Naive thymus-derived CD4-positive, alpha-beta T cell (primary cell): Measurements from ENCODE around the gene NDUFAB1. TPM values are rescaled to one million over a fixed set of nuclear protein-coding genes. Genes with fewer than 3 reads are reported as not detected.
"Not testable (repeated sequence)": the region's sequence is repeated elsewhere in the genome, so short reads cannot be mapped to it uniquely, and the experiment has no call there.

Experiments used
- ATAC-seq: fragments of 150-1000 bp; cut with Tn5 transposase; 2 replicates; pipeline ENCODE4 v1.10.0; 2021; ENCODE audit warnings: mild to moderate bottlenecking, moderate library complexity
- CTCF ChIA-PET: fragments of 350-600 bp; sonication (Branson Sonifier 250); formaldehyde crosslinking; loops from one replicate; lab custom pipeline; 2021; ENCODE audit warnings: antibody characterized with exemption; lab: Charles Lee
- POLR2A ChIA-PET: fragments of 350-600 bp; sonication (Branson Sonifier 250); formaldehyde crosslinking; loops from one replicate; lab custom pipeline; 2021; ENCODE audit warnings: antibody characterized with exemption, inconsistent platforms; lab: Charles Lee
- DNase-seq, 9 donors: peaks; one replicate each; pipeline versions ENCODE4 v3.0.0 to v3.0.0-alpha.2; 2020 to 2022; ENCODE audit warnings: mixed read lengths in 1 of 9
- H3K27ac ChIP-seq: one replicate; pipeline ENCODE4 v1.7.0; 2013; ENCODE audit warnings: mild to moderate bottlenecking, low read depth, low read length, moderate library complexity
- H3K27me3 ChIP-seq, 2 donors: one replicate each; pipeline ENCODE4 v1.7.0; 2013; ENCODE audit warnings: low read length in 2 of 2, mild to moderate bottlenecking in 2 of 2, moderate library complexity in 2 of 2; ENCODE audit not compliant: control insufficient read depth in 2 of 2, insufficient read depth in 2 of 2
- H3K36me3 ChIP-seq, 3 experiments: 1 replicate in 2 of 3; 2 replicates in 1 of 3; pipeline ENCODE4 v1.7.0; 2013; ENCODE audit warnings: low read length in 3 of 3, mild to moderate bottlenecking in 3 of 3, moderate library complexity in 1 of 3; ENCODE audit not compliant: insufficient read depth in 3 of 3, control insufficient read depth in 2 of 3
- H3K4me1 ChIP-seq, 2 donors: one replicate each; pipeline ENCODE4 v1.7.0; 2013; ENCODE audit warnings: low read length in 2 of 2, mild to moderate bottlenecking in 2 of 2, moderate library complexity in 1 of 2; ENCODE audit not compliant: control insufficient read depth in 2 of 2, insufficient read depth in 2 of 2
- H3K4me3 ChIP-seq: 2 replicates; pipeline ENCODE4 v1.7.0; 2013; ENCODE audit warnings: mild to moderate bottlenecking, low read length
- H3K9me3 ChIP-seq, 3 experiments: 1 replicate in 2 of 3; 2 replicates in 1 of 3; pipeline ENCODE4 v1.7.0; 2013; ENCODE audit warnings: low read length in 3 of 3; ENCODE audit not compliant: control insufficient read depth in 2 of 3
- H3K27ac Mint-ChIP-seq, 9 donors: one replicate each; pipeline ENCODE4 v1.8.0; 2020 to 2022; ENCODE audit warnings: mixed read lengths in 9 of 9, mild to moderate bottlenecking in 8 of 9, moderate library complexity in 5 of 9, inconsistent platforms in 2 of 9
- H3K27me3 Mint-ChIP-seq, 5 donors: one replicate each; pipeline ENCODE4 v1.8.0; 2021 to 2022; ENCODE audit warnings: mixed read lengths in 5 of 5, mild to moderate bottlenecking in 1 of 5
- H3K36me3 Mint-ChIP-seq, 5 donors: one replicate each; pipeline ENCODE4 v1.8.0; 2020 to 2022; ENCODE audit warnings: mixed read lengths in 5 of 5, mild to moderate bottlenecking in 3 of 5, inconsistent platforms in 1 of 5
- H3K4me1 Mint-ChIP-seq, 7 donors: one replicate each; pipeline ENCODE4 v1.8.0; 2020 to 2022; ENCODE audit warnings: mixed read lengths in 7 of 7, mild to moderate bottlenecking in 3 of 7, inconsistent platforms in 1 of 7
- H3K4me3 Mint-ChIP-seq, 10 donors: one replicate each; pipeline ENCODE4 v1.8.0; 2020 to 2022; ENCODE audit warnings: mild to moderate bottlenecking in 10 of 10, mixed read lengths in 10 of 10, moderate library complexity in 6 of 10, inconsistent platforms in 2 of 10
- H3K9me3 Mint-ChIP-seq, 11 donors: one replicate each; pipeline ENCODE4 v1.8.0; 2020 to 2022; ENCODE audit warnings: mixed read lengths in 11 of 11, mild to moderate bottlenecking in 4 of 11, inconsistent platforms in 1 of 11, moderate library complexity in 1 of 11
- intact Hi-C, 2 donors: fragments of 100-400 bp; cut with micrococcal nuclease; formaldehyde crosslinking; loops; one replicate each; pipeline ENCODE4 v1.15.1; 2023
- polyA plus RNA-seq, 2 donors: library from polyadenylated mRNA; unstranded; fragments of 300-500 nt; fragmentation: Illumina TruSeq; gene quantifications; one replicate each; pipeline ENCODE4 v1.2.3, GENCODE V29; 2021
- total RNA-seq, 6 experiments: library from RNA in 5 of 6; stranded (reverse) in 5 of 6; gene quantifications; 1 replicate in 5 of 6; 2 replicates in 1 of 6; pipeline ENCODE4 v1.2.3 and lab custom pipeline; 2021 to 2026

Gene NDUFAB1
- total and polyA plus RNA-seq, 7 experiments from 2014 or later = 24.2 to 209 (median 39.9) TPM

DNA sequence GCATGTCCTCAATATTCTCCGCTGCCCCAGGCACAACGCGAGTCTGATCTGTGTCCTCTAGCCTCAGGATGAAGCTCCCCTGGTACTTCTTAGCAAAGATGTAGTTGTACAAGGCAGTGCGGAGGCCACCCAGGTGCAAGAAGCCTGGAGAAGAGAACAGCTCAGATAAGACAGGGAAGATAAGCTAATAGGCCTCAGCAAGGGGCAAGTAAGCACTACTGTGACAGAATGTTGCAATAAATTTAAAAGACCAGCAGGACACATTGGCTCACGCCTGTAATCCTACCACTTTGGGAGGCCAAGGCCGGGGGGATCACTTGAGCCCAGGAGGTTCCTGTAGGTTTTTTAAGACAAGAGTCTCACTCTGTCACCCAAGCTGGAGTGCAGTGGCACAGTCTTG lies 44.0 kb downstream of the NDUFAB1 start:
- POLR2A ChIA-PET = interaction anchor here (0.6 kb wide), 1 partner anchor 38 kb away, joined by 3 read pairs; no protein-coding TSS in a partner anchor

DNA sequence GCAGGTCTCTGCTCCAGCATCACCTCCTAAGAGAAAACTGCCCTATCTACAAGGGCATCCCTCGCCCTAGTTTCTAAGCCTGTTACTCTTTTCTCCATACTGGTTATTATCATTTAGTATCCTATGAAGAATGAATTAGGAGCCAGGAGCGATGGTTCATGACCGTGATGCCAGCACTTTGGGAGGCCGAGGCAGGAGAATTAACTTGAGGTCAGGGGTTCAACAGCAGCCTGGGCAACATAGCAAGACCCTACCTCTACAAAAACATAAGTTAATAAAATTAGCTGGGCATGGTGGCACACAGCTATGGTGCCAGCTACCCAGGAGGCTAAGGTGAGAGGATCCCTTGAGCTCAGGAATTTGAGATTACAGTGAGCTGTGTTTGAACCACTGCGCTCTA lies 46.2 kb downstream of the NDUFAB1 start:
- H3K27me3 ChIP-seq = no peaks in the 10 kb centered on the region
- DNase-seq (no peak), ATAC-seq (no peak)
- Mint-ChIP-seq H3K9me3 (peaks cover 0 to 2% (median 0%) of the 10 kb centered on the region in 11 donors), H3K4me3 (no peak overlapping the region), H3K36me3 (peaks cover 0 to 37% (median 15%) of the 10 kb centered on the region in 5 donors), H3K4me1 (peaks cover 0 to 7% (median 0%) of the 10 kb centered on the region in 7 donors), H3K27ac (no peak overlapping the region), H3K27me3 (no peaks in the 10 kb centered on the region)
- no peak overlapping the region for H3K27ac ChIP-seq
- H3K4me1 ChIP-seq = no peaks in the 10 kb centered on the region
- ChIA-PET POLR2A (no interaction called here), CTCF (no interaction called here)
- peaks cover 4 to 76% (median 16%) of the 10 kb centered on the region in 3 experiments for H3K36me3 ChIP-seq
- no peaks in the 10 kb centered on the region for H3K9me3 ChIP-seq
- intact Hi-C loops = no loop called here
- H3K4me3 ChIP-seq = no peak overlapping the region

More for the DNA sequence above, 44.0 kb downstream of the NDUFAB1 start:
- DNase-seq (no peak), ATAC-seq (no peak)
- H3K9me3 Mint-ChIP-seq = peaks cover 0 to 2% (median 0%) of the 10 kb centered on the region in 11 donors
- Histone ChIP-seq H3K27ac (no peak overlapping the region), H3K36me3 (peaks cover 4 to 56% (median 12%) of the 10 kb centered on the region in 3 experiments), H3K4me1 (peaks cover 8 to 10% of the 10 kb centered on the region in 2 donors), H3K4me3 (no peak overlapping the region), H3K9me3 (no peaks in the 10 kb centered on the region), H3K27me3 (no peaks in the 10 kb centered on the region)
- H3K27me3 Mint-ChIP-seq = no peaks in the 10 kb centered on the region
- H3K27ac Mint-ChIP-seq = no peak overlapping the region
- intact Hi-C loops = no loop called here
- peaks cover 7 to 19% (median 13%) of the 10 kb centered on the region in 7 donors for H3K4me1 Mint-ChIP-seq
- H3K36me3 Mint-ChIP-seq = peaks cover 0 to 27% (median 11%) of the 10 kb centered on the region in 5 donors
- CTCF ChIA-PET = no interaction called here
- H3K4me3 Mint-ChIP-seq = no peak overlapping the region

DNA sequence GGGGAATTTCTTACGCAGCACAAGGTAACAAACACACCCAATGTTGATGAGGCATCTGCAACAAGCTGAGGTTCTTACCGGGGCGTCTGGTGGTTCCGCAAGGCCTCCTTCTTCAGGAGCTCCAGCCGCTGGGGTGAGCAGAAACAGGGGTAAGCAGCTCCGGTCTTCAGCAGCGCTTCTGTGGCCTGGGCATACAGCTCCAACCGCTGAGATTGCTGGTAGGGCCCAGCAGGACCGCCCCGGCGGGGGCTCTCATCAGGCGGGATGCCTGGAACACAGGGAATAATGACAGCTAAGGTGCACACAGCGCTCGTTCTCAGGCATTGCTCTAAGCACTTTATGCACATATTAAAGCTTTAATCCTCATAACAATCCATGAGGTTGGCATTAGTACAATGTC lies 51.7 kb downstream of the NDUFAB1 start:
- no peaks in the 10 kb centered on the region for H3K27me3 ChIP-seq
- intact Hi-C loops = no loop called here
- no peak overlapping the region for H3K4me3 ChIP-seq
- H3K9me3 ChIP-seq = no peaks in the 10 kb centered on the region
- ChIA-PET POLR2A (no interaction called here), CTCF (no interaction called here)
- Mint-ChIP-seq H3K4me3 (no peak overlapping the region), H3K27ac (no peak overlapping the region), H3K9me3 (no peaks in the 10 kb centered on the region), H3K36me3 (peaks cover 0 to 30% (median 15%) of the 10 kb centered on the region in 5 donors), H3K27me3 (no peaks in the 10 kb centered on the region), H3K4me1 (peaks cover 0 to 2% (median 0%) of the 10 kb centered on the region in 7 donors)
- DNase-seq (no peak), ATAC-seq (no peak)
- H3K4me1 ChIP-seq = no peaks in the 10 kb centered on the region
- no peak overlapping the region for H3K27ac ChIP-seq
- H3K36me3 ChIP-seq = peaks cover 0 to 75% (median 4%) of the 10 kb centered on the region in 3 experiments

DNA sequence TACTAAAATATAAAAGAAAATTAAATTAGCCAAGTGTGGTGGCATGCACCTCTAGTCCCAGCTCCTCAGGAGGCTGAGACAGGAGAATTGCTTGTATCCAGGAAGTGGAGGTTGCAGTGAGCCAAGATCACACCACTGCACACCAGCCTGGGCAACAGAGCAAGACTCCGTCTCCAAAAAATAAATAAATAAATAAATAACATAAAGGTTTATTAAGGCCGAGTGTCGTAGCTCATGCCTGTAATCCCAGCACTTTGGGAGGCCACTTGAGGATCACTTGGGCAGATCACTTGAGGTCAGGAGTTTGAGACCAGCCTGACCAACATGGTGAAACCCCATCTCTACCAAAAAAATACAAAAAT lies 55.3 kb downstream of the NDUFAB1 start:
- H3K36me3 ChIP-seq = peaks cover 0 to 65% (median 4%) of the 10 kb centered on the region in 3 experiments
- H3K4me1 Mint-ChIP-seq, H3K27ac ChIP-seq, H3K9me3 ChIP-seq, H3K4me1 ChIP-seq, H3K9me3 Mint-ChIP-seq, DNase-seq, H3K4me3 Mint-ChIP-seq, H3K27me3 ChIP-seq, ATAC-seq, intact Hi-C loops, CTCF ChIA-PET, H3K27ac Mint-ChIP-seq, H3K27me3 Mint-ChIP-seq, POLR2A ChIA-PET, H3K4me3 ChIP-seq: not testable (repeated sequence)
- H3K36me3 Mint-ChIP-seq = peaks cover 0 to 12% (median 5%) of the 10 kb centered on the region in 5 donors

DNA sequence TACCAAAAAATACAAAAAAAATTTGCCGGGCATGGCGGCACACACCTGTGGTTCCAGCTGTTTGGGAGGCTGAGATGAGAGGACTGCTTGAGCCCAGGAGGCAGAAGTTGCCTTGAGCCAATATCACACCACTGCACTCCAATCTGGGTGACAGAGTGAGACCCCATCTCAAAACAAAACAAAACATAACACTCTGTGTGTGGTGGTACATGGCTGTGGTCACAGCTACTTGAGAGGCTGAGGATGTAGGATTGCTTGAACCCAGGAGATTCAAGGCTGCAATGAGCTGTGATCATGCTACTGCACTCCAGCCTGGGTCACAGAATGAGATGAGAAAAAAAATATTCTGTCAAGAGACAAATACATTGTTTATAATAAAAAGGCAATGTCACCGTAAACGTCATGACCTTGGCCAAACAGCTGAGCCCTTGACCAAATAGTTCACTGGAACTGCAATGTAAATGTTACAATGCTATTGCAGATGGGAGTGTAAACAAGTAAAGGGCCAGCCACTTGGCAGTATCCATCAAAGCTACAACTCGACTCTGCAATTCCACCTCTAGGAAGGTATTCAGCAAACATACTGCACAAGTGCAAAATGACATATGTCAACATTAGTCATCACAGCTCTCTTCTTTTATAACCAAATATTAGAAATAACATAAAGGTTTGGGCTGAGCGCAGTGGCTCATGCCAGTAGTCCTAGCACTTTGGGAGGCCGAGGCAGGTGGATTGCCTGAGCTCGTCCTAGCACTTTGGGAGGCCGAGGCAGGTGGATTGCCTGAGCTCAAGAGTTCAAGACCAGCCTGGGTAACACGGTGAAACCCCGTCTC lies 55.9 kb downstream of the NDUFAB1 start:
- ATAC-seq (no peak), DNase-seq (no peak)
- H3K36me3 Mint-ChIP-seq = peaks cover 0 to 16% (median 5%) of the 10 kb centered on the region in 5 donors
- peaks cover 0 to 4% (median 0%) of the 10 kb centered on the region in 7 donors for H3K4me1 Mint-ChIP-seq
- H3K27ac Mint-ChIP-seq = no peak overlapping the region
- H3K27me3 Mint-ChIP-seq = no peaks in the 10 kb centered on the region
- Histone ChIP-seq H3K27ac (no peak overlapping the region), H3K4me1 (no peaks in the 10 kb centered on the region), H3K36me3 (peaks cover 0 to 65% (median 0%) of the 10 kb centered on the region in 3 experiments), H3K4me3 (no peak overlapping the region), H3K27me3 (no peaks in the 10 kb centered on the region), H3K9me3 (no peaks in the 10 kb centered on the region)
- CTCF ChIA-PET = interaction anchor here (0.6 kb wide), 2 partner anchors 66 to 266 kb away, joined by 6 to 7 read pairs; no protein-coding TSS in a partner anchor
- no peak overlapping the region for H3K4me3 Mint-ChIP-seq
- POLR2A ChIA-PET = interaction anchor here (0.6 kb wide), 2 partner anchors 87 to 657 kb away, joined by 3 read pairs; no protein-coding TSS in a partner anchor
- intact Hi-C loops = no loop called here
- H3K9me3 Mint-ChIP-seq = no peaks in the 10 kb centered on the region

DNA sequence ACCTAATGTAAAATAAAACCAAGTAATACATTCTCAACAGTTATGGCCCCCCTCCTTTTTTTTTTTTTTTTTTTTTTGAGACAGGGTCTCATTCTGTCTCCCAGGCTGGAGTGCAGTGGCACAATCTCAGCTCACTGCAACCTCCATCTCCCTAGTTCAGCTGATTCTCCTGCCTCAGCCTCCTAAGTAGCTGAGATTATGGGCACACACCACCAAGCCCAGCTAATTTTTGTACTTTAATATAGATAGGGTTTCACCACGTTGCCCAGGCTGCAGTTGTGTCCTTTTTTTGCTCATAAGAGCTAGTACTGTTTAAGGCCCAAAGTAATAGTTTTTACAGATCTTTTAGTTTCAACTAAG lies 57.2 kb downstream of the NDUFAB1 start:
- Mint-ChIP-seq H3K4me1 (peaks cover 0 to 4% (median 0%) of the 10 kb centered on the region in 7 donors), H3K27me3 (no peaks in the 10 kb centered on the region), H3K9me3 (no peaks in the 10 kb centered on the region), H3K27ac (no peak overlapping the region), H3K4me3 (no peak overlapping the region), H3K36me3 (peaks cover 0 to 21% (median 5%) of the 10 kb centered on the region in 5 donors)
- no peaks in the 10 kb centered on the region for H3K4me1 ChIP-seq
- DNase-seq = no peak
- H3K9me3 ChIP-seq = no peaks in the 10 kb centered on the region
- no peak overlapping the region for H3K27ac ChIP-seq
- no peaks in the 10 kb centered on the region for H3K27me3 ChIP-seq
- ATAC-seq = no peak
- intact Hi-C loops = no loop called here
- CTCF ChIA-PET = interaction anchor here (0.6 kb wide), 1 partner anchor 73 kb away, joined by 3 read pairs; no protein-coding TSS in a partner anchor
- no peak overlapping the region for H3K4me3 ChIP-seq
- H3K36me3 ChIP-seq = peaks cover 0 to 65% (median 0%) of the 10 kb centered on the region in 3 experiments
- POLR2A ChIA-PET = no interaction called here
